GM23338 (cell line): ENCODE measurements around the gene CIROP.

ENCODE experiments used
- EZH2 ChIP-seq: fragments of 200-600 bp; sonication (generic); IDR thresholded peaks from one replicate; pipeline ENCODE4 v1.8.0; 2017; ENCODE audit warnings: antibody characterized with exemption, mild to moderate bottlenecking, low read depth; ENCODE audit not compliant: unreplicated experiment
- EZH2phosphoT487 ChIP-seq: fragments of 200-600 bp; sonication (generic); IDR thresholded peaks from one replicate; pipeline ENCODE4 v1.8.1; 2018; ENCODE audit warnings: antibody characterized with exemption; ENCODE audit not compliant: unreplicated experiment
- JUNB ChIP-seq: IDR thresholded peaks from one replicate; pipeline ENCODE4 v1.6.1; 2016; ENCODE audit warnings: antibody characterized with exemption; ENCODE audit not compliant: unreplicated experiment
- POLR2AphosphoS5 ChIP-seq: IDR thresholded peaks from 2 replicates; pipeline ENCODE4 v1.6.1; 2016; ENCODE audit warnings: antibody characterized with exemption, low read depth
- TF ChIP-seq, protein P1 (sequence below), 2 experiments: fragments of 200-600 bp in 1 of 2; sonication (generic) in 1 of 2; conservative IDR thresholded peaks; 2 replicates each; pipeline versions ENCODE4 v1.5.1 to v1.6.1; 2016 to 2017; ENCODE audit warnings: antibody characterized with exemption in 2 of 2, low read depth in 2 of 2, mild to moderate bottlenecking in 2 of 2, moderate library complexity in 1 of 2
- TF ChIP-seq, protein P2 (sequence below): IDR thresholded peaks from one replicate; pipeline ENCODE4 v1.6.1; 2018; ENCODE audit warnings: antibody characterized with exemption; ENCODE audit not compliant: unreplicated experiment

DNA sequence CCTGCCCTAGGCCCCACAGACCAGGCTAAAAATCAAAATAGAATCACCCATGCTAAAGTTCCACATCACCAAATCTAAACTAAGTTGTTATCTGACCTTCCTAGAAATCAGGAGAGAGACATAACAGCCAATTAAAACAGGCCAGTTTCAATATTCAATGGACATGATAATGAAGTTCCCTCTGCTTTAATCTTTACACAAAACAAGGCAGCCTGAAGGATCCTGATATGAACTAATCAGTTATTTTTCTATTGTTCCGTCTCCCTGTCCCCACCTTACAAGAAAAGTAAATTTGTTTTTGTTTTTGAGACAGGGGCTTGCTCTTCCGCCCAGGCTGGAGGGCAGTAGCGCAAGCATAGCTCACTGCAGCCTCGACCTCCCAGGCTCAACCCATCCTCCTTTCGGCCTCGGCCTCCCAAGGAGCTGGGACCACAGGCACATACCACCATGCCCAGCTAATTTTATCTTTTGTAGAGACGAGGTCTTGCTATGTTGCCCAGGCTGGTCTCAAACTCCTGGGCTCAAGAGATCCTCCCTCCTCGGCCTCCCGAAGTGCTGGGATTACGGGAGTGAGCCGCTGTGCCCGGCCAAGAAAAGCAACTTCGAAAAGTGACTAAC, 19.7 kb upstream of the CIROP start:
- TF ChIP-seq EZH2 (no peak), EZH2phosphoT487 (no peak), JUNB (no peak), POLR2AphosphoS5 (no peak)
- TF ChIP-seq, protein P1, sequence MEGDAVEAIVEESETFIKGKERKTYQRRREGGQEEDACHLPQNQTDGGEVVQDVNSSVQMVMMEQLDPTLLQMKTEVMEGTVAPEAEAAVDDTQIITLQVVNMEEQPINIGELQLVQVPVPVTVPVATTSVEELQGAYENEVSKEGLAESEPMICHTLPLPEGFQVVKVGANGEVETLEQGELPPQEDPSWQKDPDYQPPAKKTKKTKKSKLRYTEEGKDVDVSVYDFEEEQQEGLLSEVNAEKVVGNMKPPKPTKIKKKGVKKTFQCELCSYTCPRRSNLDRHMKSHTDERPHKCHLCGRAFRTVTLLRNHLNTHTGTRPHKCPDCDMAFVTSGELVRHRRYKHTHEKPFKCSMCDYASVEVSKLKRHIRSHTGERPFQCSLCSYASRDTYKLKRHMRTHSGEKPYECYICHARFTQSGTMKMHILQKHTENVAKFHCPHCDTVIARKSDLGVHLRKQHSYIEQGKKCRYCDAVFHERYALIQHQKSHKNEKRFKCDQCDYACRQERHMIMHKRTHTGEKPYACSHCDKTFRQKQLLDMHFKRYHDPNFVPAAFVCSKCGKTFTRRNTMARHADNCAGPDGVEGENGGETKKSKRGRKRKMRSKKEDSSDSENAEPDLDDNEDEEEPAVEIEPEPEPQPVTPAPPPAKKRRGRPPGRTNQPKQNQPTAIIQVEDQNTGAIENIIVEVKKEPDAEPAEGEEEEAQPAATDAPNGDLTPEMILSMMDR (conservative IDR thresholded peaks at IDR 0.05; ENCODE audit: low read depth in 2 of 2) = no peak
- TF ChIP-seq, protein P2, sequence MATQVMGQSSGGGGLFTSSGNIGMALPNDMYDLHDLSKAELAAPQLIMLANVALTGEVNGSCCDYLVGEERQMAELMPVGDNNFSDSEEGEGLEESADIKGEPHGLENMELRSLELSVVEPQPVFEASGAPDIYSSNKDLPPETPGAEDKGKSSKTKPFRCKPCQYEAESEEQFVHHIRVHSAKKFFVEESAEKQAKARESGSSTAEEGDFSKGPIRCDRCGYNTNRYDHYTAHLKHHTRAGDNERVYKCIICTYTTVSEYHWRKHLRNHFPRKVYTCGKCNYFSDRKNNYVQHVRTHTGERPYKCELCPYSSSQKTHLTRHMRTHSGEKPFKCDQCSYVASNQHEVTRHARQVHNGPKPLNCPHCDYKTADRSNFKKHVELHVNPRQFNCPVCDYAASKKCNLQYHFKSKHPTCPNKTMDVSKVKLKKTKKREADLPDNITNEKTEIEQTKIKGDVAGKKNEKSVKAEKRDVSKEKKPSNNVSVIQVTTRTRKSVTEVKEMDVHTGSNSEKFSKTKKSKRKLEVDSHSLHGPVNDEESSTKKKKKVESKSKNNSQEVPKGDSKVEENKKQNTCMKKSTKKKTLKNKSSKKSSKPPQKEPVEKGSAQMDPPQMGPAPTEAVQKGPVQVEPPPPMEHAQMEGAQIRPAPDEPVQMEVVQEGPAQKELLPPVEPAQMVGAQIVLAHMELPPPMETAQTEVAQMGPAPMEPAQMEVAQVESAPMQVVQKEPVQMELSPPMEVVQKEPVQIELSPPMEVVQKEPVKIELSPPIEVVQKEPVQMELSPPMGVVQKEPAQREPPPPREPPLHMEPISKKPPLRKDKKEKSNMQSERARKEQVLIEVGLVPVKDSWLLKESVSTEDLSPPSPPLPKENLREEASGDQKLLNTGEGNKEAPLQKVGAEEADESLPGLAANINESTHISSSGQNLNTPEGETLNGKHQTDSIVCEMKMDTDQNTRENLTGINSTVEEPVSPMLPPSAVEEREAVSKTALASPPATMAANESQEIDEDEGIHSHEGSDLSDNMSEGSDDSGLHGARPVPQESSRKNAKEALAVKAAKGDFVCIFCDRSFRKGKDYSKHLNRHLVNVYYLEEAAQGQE = no peak
